22Rv1 (cell line): ENCODE data around the gene TM4SF20.

Experiments used
- CTCF ChIP-seq: fragments of 450-650 bp; IDR thresholded peaks from 2 replicates; pipeline ENCODE4 v1.5.1; 2017; ENCODE audit warnings: mild to moderate bottlenecking
- ZFX ChIP-seq: fragments of 450-650 bp; IDR thresholded peaks from 2 replicates; pipeline ENCODE4 v1.6.1; 2017; ENCODE audit warnings: antibody characterized with exemption, borderline replicate concordance

GRCh38 chr2:227324995-227325838, 53.9 kb downstream of the TM4SF20 start, which contains the start of gene MFF:
- peak; percentile 66 for TF ChIP-seq CTCF
- no peak for TF ChIP-seq ZFX
